GM10847 (cell line): Measurements from ENCODE around the gene CCNB1.

Experiments used
- POLR2A ChIP-seq: IDR thresholded peaks from 2 replicates; pipeline ENCODE4 v1.6.1; 2011; ENCODE audit not compliant: insufficient read length; ENCODE audit errors: extremely low read depth

The CCNB1 gene

DNA sequence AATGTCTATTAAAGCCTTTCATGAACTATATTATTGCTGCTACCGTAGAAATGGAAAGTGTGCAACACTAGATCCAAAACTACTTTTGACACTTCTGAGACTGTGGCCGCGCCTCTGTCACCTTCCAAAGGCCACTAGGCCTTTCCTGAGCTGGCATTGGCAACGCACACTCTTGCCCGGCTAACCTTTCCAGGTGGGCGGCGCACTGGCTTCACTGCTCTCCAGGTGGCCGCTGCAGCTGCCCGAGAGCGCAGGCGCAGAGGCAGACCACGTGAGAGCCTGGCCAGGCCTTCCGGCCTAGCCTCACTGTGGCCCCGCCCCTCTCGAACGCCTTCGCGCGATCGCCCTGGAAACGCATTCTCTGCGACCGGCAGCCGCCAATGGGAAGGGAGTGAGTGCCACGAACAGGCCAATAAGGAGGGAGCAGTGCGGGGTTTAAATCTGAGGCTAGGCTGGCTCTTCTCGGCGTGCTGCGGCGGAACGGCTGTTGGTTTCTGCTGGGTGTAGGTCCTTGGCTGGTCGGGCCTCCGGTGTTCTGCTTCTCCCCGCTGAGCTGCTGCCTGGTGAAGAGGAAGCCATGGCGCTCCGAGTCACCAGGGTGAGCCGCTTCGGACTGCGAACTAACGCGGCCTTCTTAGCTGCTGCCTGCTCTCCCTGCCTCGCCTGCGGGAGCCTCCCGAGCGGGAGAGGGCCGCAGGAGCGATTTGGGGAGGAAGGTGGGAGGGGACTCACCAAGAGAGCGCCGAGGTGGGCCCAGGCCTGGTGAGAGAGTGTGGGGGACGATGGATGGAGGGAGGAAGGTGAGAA, at the start of gene CCNB1:
CCNB1 (plus strand) TSS at position 465 of the 807 bp plus-strand sequence; CDS start at position 578, 113 bp downstream.
- TF ChIP-seq POLR2A, result peak; percentile 51

DNA sequence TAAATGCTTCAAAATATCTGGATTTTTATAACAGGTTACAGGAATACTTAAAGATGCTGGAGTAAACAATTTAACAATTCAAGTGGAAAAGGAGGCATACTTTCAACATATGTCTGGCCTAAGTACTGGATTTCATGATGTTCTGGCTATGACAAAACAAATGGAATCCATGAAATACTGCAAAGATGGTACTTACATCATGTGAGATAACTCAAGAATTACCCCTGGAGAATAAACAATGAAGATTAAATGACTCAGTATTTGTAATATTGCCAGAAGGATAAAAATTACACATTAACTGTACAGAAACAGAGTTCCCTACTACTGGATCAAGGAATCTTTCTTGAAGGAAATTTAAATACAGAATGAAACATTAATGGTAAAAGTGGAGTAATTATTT, 37.5 kb upstream of the CCNB1 start:
- no peak for TF ChIP-seq POLR2A

DNA sequence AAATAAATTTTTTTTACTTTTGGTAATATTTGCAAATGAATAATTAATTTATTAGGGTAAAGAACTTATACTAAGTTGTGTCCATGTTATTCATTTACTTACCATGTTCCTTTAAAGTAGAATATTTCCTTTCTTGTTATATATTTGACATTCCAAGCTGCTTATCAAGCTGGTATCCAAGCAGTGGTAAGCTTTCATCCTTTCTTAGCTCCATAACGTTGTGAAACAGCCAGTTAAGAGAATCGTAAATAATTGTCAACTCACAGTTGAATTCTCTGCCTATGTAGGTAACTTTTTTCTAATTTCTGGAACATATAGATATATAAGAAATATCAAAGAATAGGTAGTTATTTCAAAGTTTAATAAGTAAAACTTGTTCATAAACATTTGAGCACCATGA, 36.7 kb upstream of the CCNB1 start:
- TF ChIP-seq POLR2A, result no peak

DNA sequence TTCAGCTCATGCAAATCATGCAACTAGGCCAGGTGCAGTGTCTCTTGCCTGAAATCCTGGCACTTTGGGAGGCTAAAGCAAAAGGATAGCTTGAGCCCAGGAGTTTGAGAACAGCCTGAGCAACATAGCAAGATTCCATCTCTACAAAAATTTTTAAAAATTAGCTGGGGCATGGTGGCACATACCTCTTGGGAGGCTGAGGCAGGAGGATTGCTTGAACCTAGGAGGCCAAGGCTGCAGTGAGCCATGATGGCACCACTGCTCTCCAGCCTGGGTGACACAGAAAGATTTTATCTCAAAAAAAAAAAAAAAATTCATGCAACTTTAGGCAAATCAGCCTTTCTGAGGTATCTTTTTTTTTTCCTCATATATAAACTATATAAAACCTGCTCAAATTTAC, 35.6 kb upstream of the CCNB1 start:
- no peak for TF ChIP-seq POLR2A

DNA sequence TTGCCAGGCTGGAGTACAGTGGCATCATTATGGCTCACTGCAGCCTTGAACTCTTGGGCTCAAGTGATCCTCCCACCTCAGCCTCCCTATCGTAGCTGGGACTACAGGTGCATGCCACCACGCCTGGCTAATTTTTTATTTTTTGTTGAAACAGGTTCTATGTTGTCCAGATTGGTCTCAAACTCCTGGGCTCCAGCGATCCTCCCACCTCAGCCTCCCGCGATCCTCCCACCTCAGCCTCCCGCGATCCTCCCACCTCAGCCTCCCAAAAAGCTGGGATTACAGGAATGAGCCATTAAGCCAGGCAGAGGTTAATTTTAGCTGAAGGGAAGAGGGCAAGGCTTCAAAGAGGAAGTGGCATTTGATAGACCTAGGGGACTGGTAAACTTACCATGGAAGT, 32.8 kb upstream of the CCNB1 start:
- TF ChIP-seq POLR2A, result no peak

DNA sequence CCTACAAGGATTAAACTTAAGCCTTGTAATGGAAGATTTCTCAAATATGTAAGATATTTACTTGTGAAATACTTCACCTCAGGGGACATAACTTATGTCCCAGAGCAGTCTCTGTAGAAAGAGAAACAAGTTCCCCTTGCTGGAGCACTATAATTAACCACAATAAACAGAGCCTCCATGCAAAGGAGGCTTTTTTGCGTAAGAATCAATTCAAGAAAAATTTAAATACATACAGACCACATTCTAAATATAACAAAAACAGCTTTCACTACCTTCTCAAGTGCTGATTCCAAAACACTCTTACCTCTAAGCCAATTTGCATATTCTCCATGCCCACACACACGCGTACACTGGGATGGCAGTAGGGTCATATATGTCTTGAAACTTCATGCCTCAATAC, 30.7 kb upstream of the CCNB1 start:
- no peak for TF ChIP-seq POLR2A

DNA sequence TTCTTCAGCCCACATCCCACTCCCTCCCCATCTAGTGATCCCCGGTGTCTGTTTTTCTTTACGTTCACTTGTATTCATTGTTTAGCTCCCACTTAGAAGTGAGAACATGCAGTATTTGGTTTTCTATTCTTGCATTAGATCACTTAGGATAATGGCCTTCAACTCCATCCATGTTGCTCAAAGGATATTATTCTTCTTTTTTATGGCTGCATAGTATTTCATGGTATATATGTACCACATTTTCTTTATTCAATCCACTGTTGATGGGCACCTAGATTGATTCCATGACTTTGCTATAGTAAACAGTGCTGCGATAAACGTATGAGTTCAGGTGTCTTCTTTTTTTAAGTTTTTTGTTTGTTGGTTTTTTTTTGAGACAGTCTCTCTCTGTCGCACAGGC, 29.1 kb upstream of the CCNB1 start:
- no peak for TF ChIP-seq POLR2A

DNA sequence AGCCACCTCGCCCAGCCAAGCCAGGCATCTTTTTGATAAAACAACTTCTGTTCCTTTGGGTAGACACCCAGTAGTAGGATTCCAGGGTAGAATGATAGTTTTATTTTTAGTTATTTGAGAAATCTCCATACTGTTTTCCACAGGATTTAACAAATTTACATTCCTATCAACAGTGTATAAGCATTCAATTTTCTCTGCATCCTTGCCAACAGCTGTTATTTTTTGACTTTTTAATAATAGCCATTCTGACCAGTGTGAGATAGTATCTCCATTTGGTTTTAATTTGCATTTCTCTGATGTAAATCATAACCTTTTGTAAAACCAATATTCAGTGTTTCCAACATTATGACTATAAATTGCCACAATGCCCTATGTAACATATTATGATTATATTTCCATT, 28.2 kb upstream of the CCNB1 start:
- TF ChIP-seq POLR2A, result no peak

DNA sequence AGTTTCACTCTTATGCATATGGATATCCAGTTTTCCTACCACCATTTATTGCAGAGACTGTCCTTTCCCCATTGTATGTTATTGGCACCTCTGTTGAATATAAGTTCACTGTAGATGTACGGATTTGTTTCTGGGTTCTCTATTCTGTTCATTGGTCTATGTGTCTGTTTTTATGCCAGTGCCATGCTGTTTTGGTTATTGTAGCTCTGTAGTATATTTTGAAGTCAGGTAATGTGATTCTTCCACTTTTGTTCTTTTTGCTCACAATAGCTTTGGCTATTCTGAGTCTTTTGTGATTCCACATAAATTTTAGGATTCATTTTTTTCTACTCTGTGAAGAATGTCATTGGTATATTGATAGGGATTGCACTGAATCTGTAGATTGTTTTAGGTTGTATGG, 26.1 kb upstream of the CCNB1 start:
- no peak for TF ChIP-seq POLR2A

DNA sequence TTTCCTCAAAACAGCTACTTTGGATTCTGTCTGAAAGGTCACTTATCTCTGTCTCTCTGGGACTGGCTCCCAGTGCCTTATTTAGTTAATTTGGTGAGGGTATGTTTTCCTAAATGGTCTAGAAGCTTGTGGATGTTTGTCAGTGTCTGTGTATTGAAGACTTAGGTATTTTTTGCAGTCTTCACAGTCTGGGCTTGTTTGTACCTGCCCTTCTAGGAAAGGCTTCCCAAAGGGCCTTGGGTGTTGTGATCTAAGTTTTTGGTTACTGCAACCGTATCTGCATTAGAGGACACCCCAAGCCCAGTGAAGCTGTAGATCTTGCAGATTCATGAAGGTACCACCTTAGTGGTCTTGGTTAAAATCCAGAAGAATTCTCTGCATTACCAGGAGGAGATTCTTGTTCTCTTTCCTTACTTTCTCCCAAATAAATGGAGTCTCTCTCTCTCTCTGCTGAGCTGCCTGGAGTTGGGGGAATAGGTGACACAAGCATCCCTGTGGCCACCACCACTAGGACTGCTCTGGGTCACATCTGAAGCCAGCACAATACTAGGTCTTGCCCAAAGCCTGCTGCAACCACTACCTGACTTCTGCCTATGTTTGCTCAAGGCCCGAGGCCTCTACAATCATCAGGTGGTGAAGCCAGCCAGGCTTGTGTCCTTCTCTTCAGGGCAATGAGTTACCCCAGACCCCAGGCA, 17.8 kb upstream of the CCNB1 start:
- no peak for TF ChIP-seq POLR2A

DNA sequence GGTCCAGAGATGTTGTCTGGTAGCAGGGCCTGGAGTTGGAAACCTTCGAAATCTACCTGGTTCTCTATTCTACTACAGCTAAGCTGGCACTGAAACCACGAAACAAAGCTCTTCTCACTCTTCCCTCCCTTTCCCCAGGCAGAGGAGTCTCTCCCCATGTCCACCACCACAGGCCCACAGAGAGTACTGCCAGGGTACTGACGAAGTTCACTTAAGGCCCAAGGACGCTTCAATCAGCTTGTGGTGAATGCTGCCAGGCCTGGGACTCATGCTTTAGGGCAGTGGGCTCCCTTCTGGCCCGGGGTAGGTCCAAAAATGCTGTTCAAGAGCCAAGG, 17.3 kb upstream of the CCNB1 start:
- TF ChIP-seq POLR2A, result no peak

DNA sequence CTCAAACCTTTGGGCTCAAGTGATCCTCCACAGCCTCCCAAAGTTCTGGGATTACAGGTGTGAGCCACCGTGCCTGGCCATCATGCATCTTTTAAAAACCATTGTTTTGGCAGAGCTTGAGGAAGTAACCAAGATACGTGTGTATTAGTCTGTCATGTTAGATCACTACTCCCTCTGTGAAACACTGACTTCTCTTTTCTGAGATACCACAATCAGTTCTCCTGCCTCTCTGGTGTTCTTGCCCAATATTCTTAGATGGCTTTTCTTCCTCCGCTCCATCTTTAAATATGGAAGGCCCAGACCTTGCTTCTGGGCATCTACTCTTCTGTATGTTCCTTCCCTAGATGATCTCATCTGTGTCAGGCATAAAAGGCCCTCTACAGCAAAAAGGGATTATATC, 14.2 kb upstream of the CCNB1 start:
- no peak for TF ChIP-seq POLR2A

DNA sequence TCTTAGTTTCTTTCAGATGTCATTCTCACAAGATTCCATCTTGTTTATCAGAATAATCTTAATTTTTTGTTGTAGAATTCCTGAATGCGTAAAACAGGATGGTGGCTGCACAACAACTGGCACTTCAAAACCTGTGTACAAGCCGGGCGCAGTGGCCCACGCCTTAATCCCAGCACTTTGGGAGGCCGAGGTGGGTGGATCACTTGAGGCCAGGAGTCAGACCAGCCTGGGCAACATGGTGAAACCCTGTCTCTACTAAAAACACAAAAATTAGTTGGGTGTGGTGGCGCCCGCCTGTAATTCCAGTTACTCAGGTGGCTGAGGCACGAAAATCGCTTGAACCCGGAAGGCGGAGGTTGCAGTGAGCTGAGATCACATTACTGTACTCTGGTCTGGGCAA, 10.5 kb upstream of the CCNB1 start:
- no peak for TF ChIP-seq POLR2A

DNA sequence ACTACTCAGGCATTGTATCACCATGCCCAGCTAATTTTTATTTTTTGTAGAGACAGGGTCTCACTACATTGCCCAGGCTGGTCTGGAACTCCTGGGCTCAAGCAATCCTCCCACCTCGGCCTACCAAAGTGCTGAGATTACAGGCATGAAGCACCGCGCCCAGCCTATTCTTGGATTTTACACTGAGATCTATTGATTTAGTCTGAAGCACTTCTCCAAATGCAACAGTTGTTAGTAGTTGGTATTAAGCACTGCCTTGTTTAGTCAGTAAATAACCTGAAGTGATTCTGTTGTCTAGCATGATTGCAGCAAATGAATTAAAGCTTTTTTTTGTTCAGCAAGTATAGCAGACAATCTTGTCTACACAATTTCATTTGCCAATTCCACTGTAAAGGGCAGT, 8.9 kb upstream of the CCNB1 start:
- no peak for TF ChIP-seq POLR2A

DNA sequence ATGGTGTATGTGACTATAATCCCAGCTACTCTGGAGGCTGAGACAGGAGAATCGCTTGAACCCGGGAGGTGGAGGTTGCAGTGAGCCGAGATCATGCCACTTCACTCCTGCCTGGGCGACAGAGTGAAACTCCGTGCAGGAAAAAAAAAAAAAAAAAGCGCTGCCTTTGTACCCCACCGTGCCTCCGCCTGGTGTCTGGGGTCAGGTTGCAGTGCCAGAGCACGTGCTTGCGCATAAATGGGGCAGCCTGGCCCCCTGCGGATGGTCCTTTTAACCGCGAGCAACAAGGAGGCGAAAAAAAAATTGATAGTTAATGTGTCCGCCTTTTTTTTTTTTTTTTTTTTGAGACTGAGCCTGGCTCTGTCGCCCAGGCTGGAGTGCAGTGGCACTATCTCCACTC, 6.3 kb upstream of the CCNB1 start:
- no peak for TF ChIP-seq POLR2A

DNA sequence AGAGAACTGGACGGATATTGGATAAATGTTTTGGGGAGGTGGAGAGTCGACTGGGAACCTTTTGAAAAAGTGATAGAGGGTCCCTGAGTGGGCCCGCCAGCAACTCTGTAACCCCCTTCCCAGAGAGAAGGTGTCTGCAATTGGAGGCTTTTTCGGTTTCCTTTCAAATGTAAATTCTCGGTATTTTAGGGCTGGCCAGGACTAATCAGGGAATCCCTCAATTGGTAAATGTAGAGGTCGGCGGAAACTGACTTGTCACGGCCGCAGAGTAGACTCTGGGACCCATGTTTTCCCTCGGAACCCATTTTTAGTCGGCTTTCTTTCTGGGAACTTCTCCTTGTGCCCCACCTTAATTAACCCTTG, 524 bp downstream of the CCNB1 start:
- TF ChIP-seq POLR2A, result no peak

DNA sequence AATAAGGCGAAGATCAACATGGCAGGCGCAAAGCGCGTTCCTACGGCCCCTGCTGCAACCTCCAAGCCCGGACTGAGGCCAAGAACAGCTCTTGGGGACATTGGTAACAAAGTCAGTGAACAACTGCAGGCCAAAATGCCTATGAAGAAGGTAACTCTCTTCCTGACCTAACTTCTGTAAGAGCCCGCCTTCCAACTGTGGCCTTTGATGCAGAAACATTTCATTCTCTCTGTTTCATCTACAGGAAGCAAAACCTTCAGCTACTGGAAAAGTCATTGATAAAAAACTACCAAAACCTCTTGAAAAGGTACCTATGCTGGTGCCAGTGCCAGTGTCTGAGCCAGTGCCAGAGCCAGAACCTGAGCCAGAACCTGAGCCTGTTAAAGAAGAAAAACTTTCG, 979 bp downstream of the CCNB1 start:
- no peak for TF ChIP-seq POLR2A
